Measurements from ENCODE around the gene HEPN1. TPM values are rescaled to one million over a fixed set of nuclear protein-coding genes. Genes with fewer than 3 reads are reported as not detected.

Gene HEPN1
- total RNA-seq, 1 donor from 2014 or later, result not detected

DNA sequence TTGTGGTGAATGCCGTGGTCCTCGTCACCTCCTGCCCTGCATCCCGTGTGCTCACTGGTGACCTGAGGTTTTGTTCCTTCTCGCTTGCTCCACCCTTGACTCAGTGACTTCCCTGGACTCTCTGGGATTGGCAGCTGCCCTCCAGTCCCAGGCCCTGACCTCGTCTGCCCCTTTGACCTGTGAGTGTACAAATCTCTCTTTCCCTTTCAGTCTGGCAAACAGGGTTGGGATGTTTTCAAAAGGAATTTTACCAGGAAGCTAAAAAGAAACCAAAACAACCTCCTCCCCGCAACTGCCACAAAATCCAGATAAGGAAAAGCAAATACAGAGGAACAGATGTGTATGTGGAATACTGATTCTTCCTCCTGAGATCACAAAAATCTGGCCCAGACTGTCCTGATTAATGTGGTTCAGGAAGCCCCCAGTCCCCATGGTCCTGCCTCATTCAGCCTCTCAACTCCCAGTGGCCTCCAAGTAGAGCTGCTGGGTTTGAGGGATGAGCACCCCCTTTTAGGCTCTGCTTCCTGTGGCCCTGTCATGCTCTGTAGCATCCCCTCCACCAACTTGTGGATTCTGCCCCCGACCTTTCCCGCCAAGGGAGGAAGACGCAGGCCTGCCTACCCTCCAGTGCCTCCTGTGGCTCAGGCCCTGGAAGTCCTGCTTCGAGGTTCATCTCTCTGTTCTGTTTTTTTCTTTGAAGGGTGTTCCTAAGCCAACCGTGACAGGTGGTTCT, 36.5 kb upstream of the HEPN1 start:
- intact Hi-C loops (cut with DNase I), result no loop called here

DNA sequence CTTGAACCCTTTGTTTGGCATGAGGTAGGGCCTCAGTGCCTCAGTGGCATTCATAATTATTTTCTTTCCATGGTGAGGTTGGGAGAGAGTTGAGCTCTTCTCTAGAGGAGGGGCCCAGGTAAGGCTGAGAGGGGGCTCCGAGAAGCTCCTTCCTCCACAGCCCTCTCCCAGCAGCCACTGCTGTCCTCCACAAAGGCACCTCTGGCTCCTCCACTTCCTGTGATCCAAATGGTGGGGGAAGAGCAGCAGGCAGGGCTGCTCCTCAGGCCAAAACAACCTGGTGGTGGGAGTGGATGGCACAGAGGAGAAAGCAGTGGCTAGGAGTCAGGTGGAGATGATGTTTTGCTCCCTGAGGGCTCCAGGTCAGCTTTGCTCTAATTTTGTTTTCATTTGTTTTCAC, 34.7 kb upstream of the HEPN1 start:
- peak; percentile 67 for DNase-seq (ENCODE audit: low spot score)
- intact Hi-C loops (cut with DNase I), result no loop called here

More for the DNA sequence above, 36.5 kb upstream of the HEPN1 start:
- DNase-seq (ENCODE audit: low spot score), result peak; percentile 70

DNA sequence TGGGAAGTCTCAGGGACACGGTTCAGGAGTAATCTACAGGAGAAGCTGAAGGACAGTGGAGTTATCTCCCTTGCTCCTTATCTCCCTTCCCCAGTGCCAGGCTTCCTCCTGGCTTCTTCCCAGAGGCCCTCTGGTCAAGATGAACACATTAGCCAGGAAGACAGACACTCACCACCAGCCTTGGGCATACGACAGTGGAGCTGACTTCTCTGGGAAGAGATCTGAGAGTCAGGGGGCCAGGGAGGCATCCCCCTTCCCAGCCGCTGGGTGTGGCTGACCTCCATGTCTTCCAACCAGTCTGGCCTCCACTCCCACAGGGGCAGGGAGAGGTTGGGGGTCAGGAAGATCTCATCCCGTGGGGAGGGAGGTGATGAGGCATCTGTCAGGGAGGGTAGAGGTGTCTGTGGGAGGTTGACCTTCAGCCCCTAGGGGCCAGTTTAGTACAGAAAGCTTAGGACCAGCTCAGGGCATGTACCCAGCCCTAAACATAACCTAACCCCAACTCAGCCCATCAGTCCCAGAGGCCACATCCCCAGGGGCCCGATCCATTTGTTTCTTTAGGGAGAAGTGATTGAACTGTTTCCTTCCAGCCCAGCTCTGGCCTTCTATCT, 34.1 kb upstream of the HEPN1 start:
- peak; percentile 68 for DNase-seq (ENCODE audit: low spot score)
- intact Hi-C loops (cut with DNase I), result no loop called here

DNA sequence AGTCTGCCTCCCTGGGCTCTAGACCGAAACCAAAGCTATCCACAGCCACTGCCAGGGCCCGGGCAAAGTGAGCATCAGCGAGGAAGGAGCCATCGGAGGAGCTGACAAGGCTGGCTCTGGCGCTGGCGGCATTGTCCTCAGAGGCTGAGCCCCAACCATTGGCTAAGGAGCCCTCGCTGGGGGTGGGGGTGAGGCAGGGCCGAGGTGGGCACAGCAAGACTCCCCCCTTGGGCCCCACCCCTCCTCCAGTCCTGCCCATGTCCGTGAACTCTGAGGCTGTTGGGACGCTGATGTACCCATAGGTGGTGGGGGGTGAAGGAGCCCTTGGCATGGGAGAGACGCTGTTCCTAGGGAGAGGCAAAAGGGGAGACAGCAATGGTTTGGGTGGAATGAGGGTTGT, 32.6 kb upstream of the HEPN1 start:
- DNase-seq (ENCODE audit: low spot score), result peak; percentile 63
- intact Hi-C loops (cut with DNase I), result no loop called here

DNA sequence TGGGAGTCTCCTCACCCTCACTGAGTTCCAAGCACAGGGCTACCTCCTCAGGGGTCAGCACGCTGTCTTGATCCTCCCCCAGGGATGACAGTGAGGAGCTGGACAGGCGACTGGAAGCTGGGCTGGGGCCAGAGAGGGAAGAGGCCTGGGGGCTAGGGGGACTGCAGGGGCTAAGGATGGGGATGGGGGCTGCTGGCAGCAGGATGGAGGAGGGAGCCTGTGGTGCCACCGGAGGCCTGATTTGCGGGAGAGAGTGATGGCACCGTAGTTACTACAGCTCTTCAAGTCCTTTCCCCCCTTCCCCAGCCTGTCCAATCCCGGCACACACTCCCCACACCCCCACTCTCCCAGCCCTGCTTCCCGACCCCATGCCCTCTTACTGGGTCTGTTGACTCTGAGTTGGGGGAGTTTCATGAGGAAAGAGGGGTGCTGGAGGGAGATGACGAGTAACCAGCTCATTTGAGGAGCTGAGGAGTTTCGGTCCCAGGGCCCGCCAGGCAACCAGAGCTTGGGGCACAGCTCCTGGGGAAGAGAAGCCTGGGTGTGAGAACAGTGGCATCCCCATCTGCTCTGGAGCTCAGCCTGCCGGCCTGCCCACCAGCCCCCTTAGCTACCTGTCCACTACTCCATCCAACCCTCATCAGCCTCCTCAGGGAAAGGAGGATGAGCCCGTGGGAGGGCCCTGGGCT, 31.9 kb upstream of the HEPN1 start:
- intact Hi-C loops (cut with DNase I), result no loop called here
- DNase-seq (ENCODE audit: low spot score), result peak; percentile 60

DNA sequence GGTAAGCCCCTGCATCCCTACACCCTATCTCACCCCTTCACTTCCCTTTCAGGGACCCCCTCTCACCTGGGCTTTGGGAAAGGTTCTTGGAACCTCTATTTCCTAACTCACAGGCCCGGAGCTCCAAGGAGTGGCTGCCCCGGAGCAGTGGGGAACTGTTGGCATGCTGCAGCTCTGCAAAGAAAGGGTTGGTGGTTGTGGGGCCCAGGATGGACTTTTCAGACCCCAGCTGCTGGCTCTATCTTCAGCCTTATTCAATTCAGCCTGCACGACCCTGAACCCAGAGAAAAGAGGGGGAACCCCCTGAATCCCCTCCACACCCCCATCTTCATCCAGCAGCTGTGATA, 31.4 kb upstream of the HEPN1 start:
- intact Hi-C loops (cut with DNase I), result no loop called here
- DNase-seq (ENCODE audit: low spot score), result no peak

DNA sequence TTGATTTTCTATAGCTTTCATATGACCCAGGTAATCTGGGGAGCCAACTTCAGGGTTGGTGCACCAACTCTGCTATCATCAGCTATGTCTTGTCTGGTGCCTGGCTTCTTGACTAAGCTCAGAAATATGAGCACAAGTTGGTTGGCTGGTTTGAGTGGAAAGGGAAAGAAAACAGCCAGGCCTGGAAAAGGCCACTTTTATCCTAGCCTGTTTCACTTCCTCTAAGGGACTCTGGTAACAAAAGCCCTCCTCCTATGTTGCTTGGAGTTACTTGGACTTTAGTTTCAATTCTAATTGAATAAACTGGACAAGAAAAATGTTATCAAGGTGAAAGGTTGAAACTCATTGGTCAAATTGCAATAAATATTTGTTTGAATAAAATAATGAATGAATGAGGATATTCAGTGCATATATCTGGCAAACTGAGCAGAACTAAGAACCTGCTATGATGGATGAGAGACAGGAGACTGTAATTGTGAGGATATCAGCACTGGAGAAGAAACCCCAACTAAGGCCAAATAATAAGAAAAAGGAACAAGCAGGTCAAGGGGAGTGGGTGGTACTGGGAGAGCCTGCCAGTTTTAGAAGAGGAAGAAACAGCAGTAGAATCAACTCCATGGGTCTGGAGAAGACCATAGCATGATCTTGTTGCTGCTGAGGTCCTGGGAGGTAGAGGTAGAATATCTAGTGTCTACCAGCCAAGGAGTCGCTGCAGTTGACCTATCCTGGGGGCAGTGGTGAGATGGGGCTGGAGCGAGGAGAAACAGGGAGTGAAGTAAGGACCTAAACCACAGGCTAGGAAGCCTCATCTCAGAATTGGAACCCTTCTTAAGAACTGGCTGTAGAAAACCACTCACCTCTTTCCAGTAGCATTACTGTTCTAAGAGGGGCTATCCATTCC, 29.6 kb upstream of the HEPN1 start:
- DNase-seq (ENCODE audit: low spot score), result no peak

DNA sequence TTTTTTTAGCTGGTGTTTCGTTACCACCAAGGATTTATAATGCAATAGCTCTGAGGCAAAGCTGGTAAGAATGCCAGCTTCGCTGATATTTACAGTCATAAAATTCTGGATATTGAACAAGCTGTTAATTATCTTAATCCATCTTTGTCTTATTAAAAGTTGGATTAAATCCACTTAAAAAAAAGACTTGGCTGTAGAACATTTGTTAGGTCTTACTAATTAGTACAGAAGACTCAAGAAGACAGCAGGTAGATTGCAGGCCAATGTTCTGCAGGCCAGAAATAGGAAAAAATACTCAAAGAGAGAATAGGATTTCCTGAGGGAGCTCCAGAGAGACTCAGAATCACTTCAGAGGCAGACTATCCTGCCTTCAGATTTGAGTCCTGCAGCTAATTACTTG, 28.9 kb upstream of the HEPN1 start:
- no peak for DNase-seq (ENCODE audit: low spot score)
- intact Hi-C loops (cut with DNase I), result no loop called here

More for the DNA sequence above, 29.6 kb upstream of the HEPN1 start:
- intact Hi-C loops (cut with DNase I), result no loop called here

DNA sequence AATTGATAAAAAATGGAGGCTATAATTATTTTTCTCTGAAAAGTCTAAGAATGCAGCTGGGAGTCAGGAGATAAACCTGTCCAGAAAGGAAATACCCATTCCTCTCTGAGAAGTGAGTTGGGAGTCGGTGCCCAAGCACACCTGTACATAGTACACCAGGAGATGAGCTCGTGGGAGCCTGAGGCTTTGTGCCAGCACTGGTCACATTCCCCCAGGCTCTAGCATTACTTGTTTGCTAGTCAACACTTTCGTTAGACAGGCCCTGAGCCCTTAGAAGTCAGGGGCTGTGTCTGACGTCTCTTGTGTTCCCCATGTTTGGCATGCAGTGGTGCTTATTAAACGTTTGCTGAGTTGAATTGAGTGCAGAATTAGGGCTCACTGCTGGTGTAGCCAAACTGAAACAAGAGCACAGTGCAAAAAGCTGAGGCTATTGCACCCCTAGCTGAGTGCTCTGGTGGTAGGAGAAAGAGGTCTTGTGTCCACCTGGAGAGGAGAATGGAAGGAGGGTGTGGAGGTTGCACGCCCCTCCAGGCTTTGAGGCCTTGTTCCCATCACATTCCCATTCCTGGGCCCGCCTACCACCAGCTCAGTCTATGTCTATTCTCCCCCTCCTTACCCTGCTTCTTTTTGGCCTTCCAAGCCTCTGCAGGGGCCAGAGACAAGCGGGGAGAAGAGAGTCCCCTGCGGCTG, 28.2 kb upstream of the HEPN1 start:
- intact Hi-C loops (cut with DNase I), result no loop called here
- no peak for DNase-seq (ENCODE audit: low spot score)

DNA sequence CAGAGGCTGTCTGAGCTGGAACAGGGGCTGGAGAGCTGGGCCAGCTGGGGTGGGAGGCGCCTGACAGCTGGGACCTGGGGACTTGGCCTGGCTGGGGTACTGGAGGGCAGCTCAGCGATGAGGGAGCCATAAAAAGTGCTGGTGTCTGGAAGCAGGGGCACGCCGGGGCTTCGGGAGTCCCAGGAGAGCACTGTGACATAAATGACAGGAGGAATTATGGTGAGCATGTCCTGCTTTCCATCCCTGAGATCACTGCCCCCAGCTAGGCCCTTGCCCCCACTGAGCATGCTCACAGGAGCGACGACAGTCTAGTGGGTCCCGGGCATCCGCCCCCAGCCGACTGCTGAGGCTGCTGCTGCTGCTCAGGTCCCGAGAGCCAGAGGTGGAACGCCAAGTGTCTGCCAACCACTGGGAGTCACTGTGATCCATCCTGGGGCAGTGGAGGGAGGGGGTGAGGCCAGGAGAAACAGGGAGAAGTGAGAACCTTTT, 27.6 kb upstream of the HEPN1 start:
- intact Hi-C loops (cut with DNase I), result no loop called here
- DNase-seq (ENCODE audit: low spot score), result no peak

DNA sequence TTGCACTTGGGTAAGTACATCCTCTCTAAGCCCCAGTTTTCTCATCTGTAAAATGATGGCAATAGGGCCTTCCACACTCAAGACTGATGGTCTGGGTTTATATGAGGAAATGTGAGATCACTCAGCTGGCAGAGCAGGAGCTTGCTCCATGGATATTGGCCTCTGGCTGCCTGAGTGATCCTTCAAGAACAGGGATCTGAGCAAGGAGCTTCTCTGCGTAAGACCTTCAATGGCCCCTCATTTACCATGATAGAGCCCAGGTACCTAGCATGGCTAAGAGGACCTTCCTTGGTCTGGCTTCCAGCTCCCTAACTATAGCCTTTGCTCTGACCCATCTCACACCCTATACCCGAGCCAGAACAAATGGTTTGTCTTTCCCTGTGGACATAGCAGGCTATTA, 26.9 kb upstream of the HEPN1 start:
- intact Hi-C loops (cut with DNase I), result no loop called here
- DNase-seq (ENCODE audit: low spot score), result no peak

DNA sequence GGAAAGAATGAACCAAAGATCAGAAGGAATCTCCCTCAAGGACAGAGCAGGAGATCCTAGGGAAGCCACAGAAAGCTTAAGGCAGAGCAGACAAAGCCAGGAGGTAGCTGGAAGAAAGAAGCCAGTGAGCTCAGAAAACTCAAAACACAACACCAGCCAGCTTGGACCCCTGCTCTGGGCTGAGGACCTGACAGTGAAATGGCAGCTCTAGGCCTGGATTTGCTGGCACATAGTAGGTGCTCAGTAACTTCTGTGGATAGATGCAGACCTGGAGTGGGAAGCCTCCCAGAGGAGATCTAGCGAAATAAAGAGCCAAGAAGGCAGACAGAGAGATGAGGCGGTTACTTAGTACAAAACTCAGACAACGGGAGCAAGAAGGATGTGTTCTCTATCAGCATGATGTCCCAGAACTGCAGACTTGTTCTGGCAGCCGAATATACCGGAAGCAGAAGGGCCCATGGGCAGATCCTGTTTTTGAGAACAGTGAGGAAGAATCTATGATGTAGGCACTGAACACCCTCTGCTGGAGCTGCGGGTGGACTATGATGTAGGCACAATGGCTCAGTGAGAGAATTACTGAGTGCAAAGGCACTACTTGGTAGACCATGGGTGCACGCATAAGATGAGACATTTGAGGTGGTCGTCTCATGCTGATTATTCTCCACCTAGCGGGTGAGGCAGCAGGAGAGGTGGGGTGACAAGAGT, 26.1 kb upstream of the HEPN1 start:
- intact Hi-C loops (cut with DNase I), result no loop called here
- no peak for DNase-seq (ENCODE audit: low spot score)

DNA sequence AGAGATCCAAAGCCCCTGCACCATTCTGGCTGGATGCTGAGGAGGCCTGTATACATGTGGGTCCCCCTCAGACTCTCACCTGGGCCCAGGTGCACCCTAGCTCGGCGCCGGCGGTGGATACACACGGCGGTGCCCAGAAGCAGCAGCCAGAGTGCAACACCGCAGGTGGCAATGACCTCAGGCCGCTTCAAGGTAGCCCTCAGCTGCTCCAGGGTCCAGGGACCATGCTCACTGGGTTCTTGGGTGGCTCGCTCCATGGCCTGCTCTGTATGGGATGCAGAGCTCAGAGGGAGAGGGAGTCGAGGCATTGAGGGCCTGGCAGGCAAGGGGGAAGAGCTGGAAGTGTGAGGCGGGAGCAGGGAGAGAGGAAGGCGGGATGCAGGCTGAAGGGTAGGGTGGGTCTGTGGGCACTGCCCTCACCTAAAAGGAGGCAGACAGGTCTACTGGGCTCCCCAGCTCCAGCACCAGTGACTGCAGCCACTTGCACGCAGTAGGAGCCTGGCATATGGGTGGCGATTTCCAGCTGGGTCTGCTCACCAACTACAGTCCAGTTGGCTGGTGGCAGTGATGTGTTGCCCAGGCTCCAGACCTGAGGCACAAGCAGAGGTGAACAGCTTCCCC, 25.2 kb upstream of the HEPN1 start:
- intact Hi-C loops (cut with DNase I), result no loop called here
- DNase-seq (ENCODE audit: low spot score), result no peak

DNA sequence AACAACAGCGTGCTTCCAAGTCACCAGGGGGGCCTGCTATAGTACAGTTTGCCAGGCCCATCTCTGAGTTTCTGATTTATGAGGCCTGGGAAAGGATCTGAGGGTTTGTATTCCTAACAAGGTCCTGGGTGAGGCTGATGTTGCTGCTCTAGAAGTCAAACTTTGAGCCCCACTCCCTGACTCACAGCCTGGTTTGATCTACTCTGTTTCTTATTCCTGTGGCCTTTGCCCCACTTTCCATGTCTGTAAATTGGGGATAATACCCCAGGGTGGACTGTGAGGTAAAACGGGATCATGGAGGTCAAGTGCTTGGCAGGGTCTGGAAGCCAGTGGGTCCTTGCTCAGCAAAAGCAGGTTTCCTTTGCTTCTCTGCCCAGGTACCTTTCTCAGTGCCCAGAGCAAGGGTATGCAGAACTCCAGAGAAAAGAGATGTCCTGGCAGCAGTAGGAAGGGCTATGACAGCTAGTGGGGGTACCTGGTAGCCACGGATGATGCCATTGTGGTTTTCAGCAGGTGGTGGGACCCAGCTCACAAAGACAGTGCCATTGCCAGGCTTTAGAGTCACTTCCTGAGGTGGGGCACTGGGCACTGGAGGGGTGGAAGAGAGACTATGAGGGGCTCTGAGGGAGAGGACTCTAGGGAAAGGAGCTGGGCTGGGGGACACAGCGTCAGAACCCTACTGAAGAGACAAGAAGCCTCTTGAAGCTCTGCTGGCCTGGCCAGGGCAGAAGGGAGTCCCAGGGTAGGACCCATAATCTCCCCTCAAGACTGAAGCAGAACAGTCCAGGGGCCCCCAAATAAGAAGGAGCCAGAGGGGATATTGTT, 24.2 kb upstream of the HEPN1 start:
- intact Hi-C loops (cut with DNase I), result no loop called here

DNA sequence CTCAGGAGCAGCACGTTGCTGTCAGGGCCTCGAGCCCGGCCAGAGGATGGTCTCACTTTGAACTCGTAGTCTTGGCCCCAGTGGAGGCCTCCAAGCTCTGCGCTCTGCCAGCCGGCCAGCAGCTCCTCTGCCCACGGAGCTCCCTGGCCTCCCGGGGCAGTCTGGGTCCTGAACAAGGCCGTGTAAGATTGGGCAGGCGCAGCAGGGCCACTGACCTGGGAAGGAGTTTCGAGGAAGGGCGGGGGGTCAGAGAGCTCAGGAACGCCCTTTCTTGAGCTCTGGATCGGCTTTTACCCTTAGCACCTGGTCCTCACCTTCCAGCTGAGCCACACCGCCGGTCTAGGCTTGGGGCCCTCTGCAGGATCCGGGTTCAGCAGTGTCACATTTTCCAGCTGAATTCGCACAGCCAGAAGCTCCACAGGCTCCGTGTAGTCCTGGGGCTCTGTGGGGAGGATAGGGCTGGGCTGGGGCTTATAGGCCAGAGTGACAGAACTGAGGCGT, 23.5 kb upstream of the HEPN1 start:
- no peak for DNase-seq (ENCODE audit: low spot score)
- intact Hi-C loops (cut with DNase I), result no loop called here

More for the DNA sequence above, 24.2 kb upstream of the HEPN1 start:
- DNase-seq (ENCODE audit: low spot score), result peak; percentile 54

DNA sequence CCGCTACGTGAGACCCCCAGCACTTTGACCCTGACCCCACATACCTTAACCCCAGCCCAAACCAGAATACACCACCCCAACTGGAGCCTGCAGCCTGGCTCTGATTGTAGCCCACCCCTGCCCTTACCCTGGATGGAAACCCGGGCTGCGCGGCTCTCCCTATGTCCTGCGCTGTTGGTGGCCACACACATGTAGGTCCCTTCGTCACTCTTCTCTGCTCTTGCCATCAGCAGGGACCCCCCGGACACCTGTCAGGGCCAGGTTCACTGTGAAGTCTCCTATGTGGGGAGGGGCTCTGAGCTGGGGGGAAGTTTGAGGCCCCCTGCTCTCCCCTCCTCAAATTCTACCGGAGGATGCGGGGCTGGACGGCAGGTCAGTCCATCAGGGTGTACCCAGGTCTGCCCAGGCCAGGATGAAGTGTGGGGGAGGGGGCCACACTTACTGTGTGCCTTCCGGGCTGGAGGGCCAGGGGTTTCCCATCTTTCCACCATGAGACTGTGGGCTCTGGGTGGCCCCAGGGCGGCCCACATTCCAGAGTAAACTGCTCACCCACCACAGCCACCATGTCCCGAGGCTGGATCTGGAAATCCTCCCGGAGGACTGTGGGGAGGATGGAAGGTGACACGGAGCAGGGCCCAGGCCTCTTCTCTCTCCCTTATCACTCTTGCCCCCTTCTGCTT, 22.8 kb upstream of the HEPN1 start:
- no peak for DNase-seq (ENCODE audit: low spot score)
- intact Hi-C loops (cut with DNase I), result no loop called here
